HG03378 (cell line): ENCODE results near the gene CTNND2.

Source experiments
- ATAC-seq: cut with Tn5 transposase; IDR thresholded peaks from one replicate; pipeline ENCODE4 v1.9.1; 2021; ENCODE audit warnings: mild to moderate bottlenecking, moderate library complexity; ENCODE audit not compliant: unreplicated experiment

Gene CTNND2

DNA sequence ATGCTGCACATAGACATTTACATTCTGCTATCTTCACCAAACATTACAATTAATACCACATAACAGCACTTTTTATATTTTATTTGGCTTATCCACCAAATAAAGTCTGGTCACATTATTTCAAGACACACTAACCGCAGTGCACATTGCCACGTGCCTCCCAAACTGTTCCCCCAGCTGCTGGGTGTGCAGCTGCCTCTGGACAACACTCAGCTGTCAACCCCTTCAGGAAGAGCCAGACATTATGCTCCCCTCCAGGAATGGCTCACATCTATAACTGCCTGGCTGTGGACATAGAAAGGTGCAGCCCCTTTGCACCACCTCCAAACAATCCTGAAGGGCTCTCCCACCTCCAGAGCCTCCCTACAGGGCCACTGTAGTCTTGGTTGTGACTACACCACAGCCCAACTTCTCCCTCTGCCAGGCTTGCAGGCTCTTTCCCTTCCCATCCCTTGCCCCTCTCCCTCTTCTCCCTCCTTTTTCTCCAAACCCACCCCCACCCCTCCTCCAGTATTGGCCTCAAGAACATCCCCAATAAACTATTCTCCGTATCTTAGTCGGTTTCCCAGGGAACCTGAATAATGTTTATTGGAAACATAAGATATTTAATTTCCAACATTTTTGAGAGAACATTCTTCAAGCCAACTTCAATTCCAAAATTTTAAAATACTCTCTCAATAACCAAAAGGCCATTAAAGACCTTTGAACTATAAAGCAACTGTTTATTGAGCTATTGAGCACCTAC lies 372.3 kb downstream of the CTNND2 start:
- no peak for ATAC-seq

- no peak for ATAC-seq
Observed at GRCh38 chr5:11528720-11529119, 375.5 kb downstream of the CTNND2 start.

DNA sequence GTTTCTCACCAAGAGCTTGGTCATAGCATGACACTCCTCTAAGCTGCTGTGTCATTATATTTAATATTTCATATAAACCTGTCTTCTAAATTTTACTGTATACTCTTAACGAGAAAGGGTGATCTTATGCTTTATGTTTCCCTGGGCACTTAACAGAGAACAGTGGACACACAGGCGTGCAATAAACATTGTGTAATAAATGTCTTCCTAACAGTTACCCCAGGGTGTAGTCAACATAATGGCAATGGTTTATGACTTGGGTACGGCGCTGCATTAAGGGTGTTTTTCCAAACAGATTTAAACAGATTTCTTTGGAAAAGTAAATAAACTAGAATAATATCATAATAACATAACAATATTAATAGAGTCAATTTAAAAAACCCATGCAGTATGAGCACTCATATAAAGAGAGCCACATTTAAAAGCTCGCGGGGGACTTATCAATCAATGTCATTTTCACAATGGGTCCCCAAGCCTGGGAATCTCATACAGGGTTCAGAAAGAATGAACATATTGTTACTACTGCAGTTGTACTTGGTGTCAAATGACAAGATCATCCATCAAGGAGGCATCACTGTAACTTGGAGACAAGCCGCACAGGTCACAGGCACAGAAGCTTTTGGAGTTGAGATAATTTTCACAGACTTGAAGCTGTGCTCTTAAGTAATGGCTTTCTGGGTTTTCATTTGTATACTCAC lies 376.4 kb downstream of the CTNND2 start:
- ATAC-seq = no peak

GRCh38 chr5:11525020-11525419 lies 379.2 kb downstream of the CTNND2 start:
- no peak for ATAC-seq

DNA sequence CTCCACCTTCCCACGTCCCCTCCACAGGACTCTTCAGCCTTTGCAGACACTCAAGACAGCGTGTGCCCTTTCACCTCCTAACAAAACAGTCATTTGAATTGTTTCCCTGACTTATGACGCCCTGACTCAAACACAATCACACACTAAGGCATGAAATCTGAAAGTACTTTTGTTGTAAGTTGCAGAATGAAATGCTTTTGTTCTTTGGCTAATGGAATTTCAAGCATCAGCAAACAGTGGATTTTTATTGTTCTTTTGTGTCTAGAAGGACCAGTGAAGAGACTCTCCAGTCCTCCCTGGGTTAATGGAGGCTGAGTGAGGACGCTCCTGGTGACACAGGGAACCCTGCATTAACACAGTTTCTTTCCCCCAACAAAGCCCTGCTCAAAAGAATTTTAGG lies 380.1 kb downstream of the CTNND2 start:
- ATAC-seq = no peak

- ATAC-seq = no peak
Observed at GRCh38 chr5:11522796-11523195, 381.4 kb downstream of the CTNND2 start.

DNA sequence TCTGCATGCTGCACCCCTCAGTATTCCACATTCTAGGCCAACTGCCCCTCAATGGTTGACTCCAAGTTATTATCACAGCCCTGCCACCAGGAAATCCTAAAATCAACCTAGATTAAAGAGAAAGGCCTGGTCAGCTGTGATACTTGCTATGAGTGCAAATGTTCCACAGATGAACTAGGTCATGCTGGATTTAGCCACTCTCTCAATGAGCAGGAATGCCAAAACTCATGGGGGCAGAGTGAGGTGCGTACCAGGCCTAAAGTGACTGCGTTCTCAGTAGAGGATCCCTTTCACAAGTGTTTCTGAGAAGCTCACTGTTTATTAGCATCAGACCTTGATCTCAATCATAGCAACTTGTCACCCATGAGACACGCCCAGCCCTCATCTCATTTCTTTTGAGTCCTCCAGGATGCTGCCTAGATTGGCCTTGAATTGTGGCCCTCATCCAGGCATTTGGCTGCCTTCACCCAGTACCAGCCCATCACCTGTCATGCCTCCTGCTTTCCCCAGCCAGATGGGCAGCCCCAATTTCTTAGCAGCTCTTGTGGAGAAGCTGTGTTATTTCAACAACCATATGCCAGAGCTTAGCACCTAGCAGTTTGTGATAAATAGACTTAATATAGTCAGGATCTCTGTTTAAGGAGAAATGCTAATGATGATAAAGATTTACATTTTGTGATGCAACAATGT lies 383.9 kb downstream of the CTNND2 start:
- no peak for ATAC-seq

- no peak for ATAC-seq
Observed at GRCh38 chr5:11519236-11519635, 385.0 kb downstream of the CTNND2 start.

GRCh38 chr5:11518676-11519075 lies 385.6 kb downstream of the CTNND2 start:
- no peak for ATAC-seq

- ATAC-seq = no peak
Observed at GRCh38 chr5:11514705-11515432, 389.4 kb downstream of the CTNND2 start.

GRCh38 chr5:11511878-11512277 lies 392.4 kb downstream of the CTNND2 start:
- ATAC-seq = no peak

- no peak for ATAC-seq
Observed at GRCh38 chr5:11510889-11511288, 393.4 kb downstream of the CTNND2 start.

GRCh38 chr5:11509793-11510192 lies 394.5 kb downstream of the CTNND2 start:
- ATAC-seq = no peak

GRCh38 chr5:11507156-11507910 lies 396.9 kb downstream of the CTNND2 start:
- no peak for ATAC-seq

DNA sequence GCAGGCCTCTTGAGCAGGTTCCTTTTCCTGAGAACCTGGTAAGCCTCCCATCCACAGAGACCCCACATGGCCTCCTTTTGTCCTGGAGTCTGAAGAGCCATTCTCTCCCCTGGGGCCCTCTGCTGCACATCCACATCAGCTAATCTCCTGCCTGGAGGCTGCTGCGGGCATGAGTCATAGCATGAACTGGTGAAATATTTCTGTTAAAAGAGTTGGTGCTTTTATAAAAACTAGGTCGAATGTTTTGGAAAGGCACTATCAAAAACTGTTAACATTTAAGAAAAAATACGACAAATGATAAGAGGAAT lies 399.4 kb downstream of the CTNND2 start:
- ATAC-seq = no peak

DNA sequence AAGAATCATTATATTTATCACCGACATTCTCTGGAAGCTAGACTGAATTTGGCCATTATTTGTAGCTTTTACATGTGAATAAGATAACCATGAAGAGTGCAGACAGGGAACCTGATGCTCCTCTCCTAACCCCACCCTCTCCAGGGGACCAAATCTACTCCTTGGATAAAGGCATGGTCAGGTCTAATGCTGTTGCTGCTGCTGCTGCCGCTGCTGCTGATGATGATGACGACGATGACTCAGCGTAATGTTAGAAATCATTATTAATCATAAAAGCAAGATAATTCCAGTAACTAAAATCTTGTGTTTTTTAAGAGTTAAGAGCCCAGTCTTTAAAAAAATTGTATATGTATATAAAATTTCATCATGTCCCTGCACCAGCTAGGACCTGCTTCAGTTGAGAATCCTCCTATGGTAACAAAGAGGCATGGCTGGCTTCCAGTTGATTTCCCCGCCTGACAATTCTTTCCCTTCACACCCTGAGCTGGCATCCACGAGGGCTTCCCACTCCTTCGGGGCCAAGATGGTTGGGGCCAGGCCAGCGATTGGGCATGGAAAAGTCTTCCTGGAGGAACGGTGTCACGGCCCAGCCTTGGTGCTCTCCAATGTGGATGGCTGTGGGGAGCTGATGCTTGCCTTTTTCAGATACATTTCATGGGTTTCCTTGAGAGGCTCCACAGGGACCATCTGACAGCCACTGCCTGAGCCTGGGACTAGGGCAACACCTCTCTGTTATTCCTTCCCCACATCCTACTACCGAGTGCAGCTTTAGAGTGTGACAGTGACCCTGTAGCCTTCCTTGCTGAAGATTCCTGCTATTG lies 400.0 kb downstream of the CTNND2 start:
- ATAC-seq = no peak

DNA sequence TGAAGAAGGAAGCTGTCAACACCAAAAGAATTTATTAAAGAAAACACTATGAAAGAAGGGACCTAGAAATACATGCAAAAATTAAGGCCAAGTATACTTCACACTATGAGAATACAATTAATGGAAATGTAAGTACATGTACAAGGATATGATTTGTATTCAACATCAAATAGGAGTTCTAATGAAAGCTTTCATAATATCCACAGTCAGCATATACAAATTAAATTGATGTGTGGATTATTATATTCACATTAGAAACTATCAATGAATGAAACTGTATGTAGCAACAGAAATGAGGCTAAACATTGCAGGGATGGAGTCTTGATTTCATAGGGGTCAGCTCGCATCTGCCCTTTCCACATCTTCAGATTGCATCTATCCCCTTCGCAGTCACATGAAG lies 401.5 kb downstream of the CTNND2 start:
- ATAC-seq = no peak

GRCh38 chr5:11497651-11498050 lies 406.6 kb downstream of the CTNND2 start:
- no peak for ATAC-seq

DNA sequence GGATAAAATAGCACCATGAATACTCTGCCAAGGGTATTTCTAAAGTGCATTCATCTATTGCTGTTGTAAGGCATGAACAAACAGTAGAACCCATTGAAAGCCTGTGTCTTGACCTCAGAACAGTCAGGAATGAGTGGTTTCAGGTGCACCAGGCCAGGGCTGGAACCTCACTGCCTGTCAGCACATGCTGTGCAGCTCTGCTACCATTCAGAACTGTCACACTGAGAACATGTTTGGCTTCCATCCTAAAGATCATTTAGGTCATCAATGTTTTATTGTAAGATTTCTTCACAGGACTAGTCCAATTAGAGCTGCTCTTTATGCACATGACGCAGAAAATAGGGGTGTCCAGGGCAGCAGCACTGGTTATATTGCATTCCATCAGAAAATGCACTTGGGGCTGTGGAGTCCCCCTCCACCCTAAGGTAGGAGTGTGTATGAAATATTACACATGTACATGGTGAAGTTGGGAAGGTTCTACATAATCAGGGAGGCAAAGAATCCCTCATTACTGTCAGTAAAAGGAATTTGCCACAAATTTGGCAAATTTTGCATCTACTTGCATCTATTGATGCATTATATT lies 408.0 kb downstream of the CTNND2 start:
- ATAC-seq = no peak

- ATAC-seq = no peak
Observed at GRCh38 chr5:11494340-11494739, 409.9 kb downstream of the CTNND2 start.
